H1 (cell line): ENCODE data around the gene USP20. TPM values are rescaled to one million over a fixed set of nuclear protein-coding genes. Genes with fewer than 3 reads are reported as not detected.

Source experiments
- CTCF ChIA-PET: fragments of 300-600 bp; sonication (Branson Sonifier 250); formaldehyde crosslinking; loops from one replicate; lab custom pipeline; 2021; ENCODE audit not compliant: partially characterized antibody; lab: Charles Lee
- POLR2A ChIA-PET: fragments of 300-600 bp; sonication (Branson Sonifier 250); formaldehyde crosslinking; loops from one replicate; lab custom pipeline; 2021; ENCODE audit warnings: inconsistent platforms; ENCODE audit not compliant: partially characterized antibody; lab: Charles Lee
- DNase-seq, 2 experiments: peaks; one replicate each; pipeline versions ENCODE4 v3.0.0 to v3.0.0-alpha.2; 2010 to 2022; ENCODE audit warnings: low spot score in 2 of 2, low read depth in 1 of 2, mixed read lengths in 1 of 2
- FAIRE-seq: peaks from 2 replicates; lab custom pipeline; 2011; peaks lifted over from hg19 to GRCh38; lab: Jason Lieb, UNC
- H2AFZ ChIP-seq: 2 replicates; pipeline ENCODE4 v1.8.1; 2012; ENCODE audit warnings: low read length, inconsistent platforms
- H2AK5ac ChIP-seq: 2 replicates; pipeline ENCODE4 v1.6.1; 2013; ENCODE audit warnings: low read depth, low read length
- H2BK120ac ChIP-seq: replicated peaks from 2 replicates; pipeline ENCODE3; 2013; ENCODE audit warnings: low read depth, low read length, inconsistent platforms
- H2BK12ac ChIP-seq: 2 replicates; pipeline ENCODE4 v1.6.1; 2013; ENCODE audit warnings: low read depth, low read length
- H2BK15ac ChIP-seq: 2 replicates; pipeline ENCODE4 v1.6.1; 2013; ENCODE audit warnings: low read length
- H2BK20ac ChIP-seq: 2 replicates; pipeline ENCODE4 v1.6.1; 2013; ENCODE audit warnings: low read length
- H2BK5ac ChIP-seq: 2 replicates; pipeline ENCODE4 v1.6.1; 2013; ENCODE audit warnings: low read depth, low read length
- H3K14ac ChIP-seq: 2 replicates; pipeline ENCODE4 v1.6.1; 2013; ENCODE audit warnings: inconsistent platforms; ENCODE audit not compliant: insufficient read length
- H3K18ac ChIP-seq: 2 replicates; pipeline ENCODE4 v1.6.1; 2013; ENCODE audit warnings: low read length; ENCODE audit errors: extremely low read depth
- H3K23ac ChIP-seq: 2 replicates; pipeline ENCODE4 v1.6.1; 2013; ENCODE audit warnings: inconsistent platforms; ENCODE audit not compliant: insufficient read length
- H3K23me2 ChIP-seq: 2 replicates; pipeline ENCODE4 v1.6.1; 2013; ENCODE audit warnings: low read depth, low read length
- H3K27ac ChIP-seq: 2 replicates; pipeline ENCODE4 v1.6.1; 2011; ENCODE audit warnings: low read depth, low read length, inconsistent platforms
- H3K27me3 ChIP-seq, 4 experiments: replicated peaks in 1 of 4; 1 replicate in 1 of 4; 2 replicates in 3 of 4; pipeline versions ENCODE4 v1.6.1 to v1.8.1; 2011 to 2013; ENCODE audit warnings: low read length in 3 of 4, mild to moderate bottlenecking in 3 of 4, inconsistent platforms in 2 of 4, mixed read lengths in 2 of 4, moderate library complexity in 1 of 4; ENCODE audit not compliant: control insufficient read depth in 3 of 4, insufficient read depth in 3 of 4; ENCODE audit errors: extremely low read depth in 1 of 4
- H3K36me3 ChIP-seq, 4 experiments: 2 replicates each; pipeline versions ENCODE4 v1.6.1 to v1.8.1; 2011 to 2013; ENCODE audit warnings: mild to moderate bottlenecking in 4 of 4, low read length in 3 of 4, moderate library complexity in 2 of 4, control low read depth in 1 of 4, inconsistent platforms in 1 of 4; ENCODE audit not compliant: insufficient read depth in 4 of 4, control insufficient read depth in 2 of 4
- H3K4ac ChIP-seq: replicated peaks from 2 replicates; pipeline ENCODE3; 2013; ENCODE audit warnings: low read length, low read depth, mixed read lengths, inconsistent platforms; ENCODE audit not compliant: insufficient read length
- H3K4me1 ChIP-seq, 4 experiments: replicated peaks in 1 of 4; 1 replicate in 1 of 4; 2 replicates in 3 of 4; pipeline versions ENCODE4 v1.6.1 to v1.8.1; 2011 to 2013; ENCODE audit warnings: low read length in 3 of 4, inconsistent platforms in 2 of 4, mixed read lengths in 1 of 4; ENCODE audit not compliant: insufficient read depth in 4 of 4, control insufficient read depth in 3 of 4
- H3K4me2 ChIP-seq, 2 experiments: 2 replicates each; pipeline versions ENCODE4 v1.6.1 to v1.8.1; 2011 to 2013; ENCODE audit warnings: low read depth in 2 of 2, low read length in 2 of 2, control low read depth in 1 of 2, inconsistent platforms in 1 of 2, mild to moderate bottlenecking in 1 of 2; ENCODE audit not compliant: insufficient read depth in 1 of 2
- H3K4me3 ChIP-seq, 4 experiments: fragments of 200-600, 300-600 bp in 1 of 4; sonication (generic), shearing (Covaris generic), sonication (Bioruptor Twin) in 1 of 4; 2 replicates each; pipeline versions ENCODE4 v1.5.1 to v1.8.1; 2011 to 2016; ENCODE audit warnings: low read length in 4 of 4, low read depth in 3 of 4, control low read depth in 2 of 4, inconsistent platforms in 2 of 4, mild to moderate bottlenecking in 2 of 4, mixed read lengths in 1 of 4, moderate library complexity in 1 of 4; ENCODE audit not compliant: insufficient read depth in 2 of 4; ENCODE audit errors: extremely low read depth in 1 of 4
- H3K56ac ChIP-seq: replicated peaks from 2 replicates; pipeline ENCODE3; 2013; ENCODE audit warnings: low read depth, mild to moderate bottlenecking, mixed read lengths, low read length, inconsistent platforms; ENCODE audit not compliant: insufficient read length
- H3K79me1 ChIP-seq: 2 replicates; pipeline ENCODE4 v1.6.1; 2013; ENCODE audit warnings: low read depth, low read length, control low read depth
- H3K79me2 ChIP-seq, 2 experiments: 2 replicates each; pipeline versions ENCODE4 v1.6.1 to v1.8.1; 2012 to 2013; ENCODE audit warnings: low read length in 2 of 2, mild to moderate bottlenecking in 2 of 2, inconsistent platforms in 1 of 2; ENCODE audit not compliant: insufficient read depth in 2 of 2, control insufficient read depth in 1 of 2
- H3K9ac ChIP-seq, 4 experiments: replicated peaks in 1 of 4; 1 replicate in 1 of 4; 2 replicates in 3 of 4; pipeline versions ENCODE4 v1.6.1 to v1.8.1; 2011 to 2013; ENCODE audit warnings: low read depth in 3 of 4, low read length in 3 of 4, control low read depth in 2 of 4, mild to moderate bottlenecking in 2 of 4, moderate library complexity in 2 of 4, inconsistent platforms in 1 of 4; ENCODE audit errors: extremely low read depth in 1 of 4
- H3K9me3 ChIP-seq, 2 experiments: 2 replicates each; pipeline versions ENCODE4 v1.6.1 to v1.8.1; 2012 to 2013; ENCODE audit warnings: mild to moderate bottlenecking in 2 of 2, moderate library complexity in 2 of 2, control low read depth in 1 of 2, inconsistent platforms in 1 of 2, low read depth in 1 of 2, low read length in 1 of 2, mixed read lengths in 1 of 2; ENCODE audit not compliant: insufficient read depth in 2 of 2
- H4K20me1 ChIP-seq, 2 experiments: replicated peaks in 1 of 2; 2 replicates each; pipeline versions ENCODE3 to v1.8.1; 2011 to 2013; ENCODE audit warnings: inconsistent platforms in 2 of 2, low read length in 2 of 2, mild to moderate bottlenecking in 1 of 2; ENCODE audit not compliant: insufficient read depth in 2 of 2, control insufficient read depth in 1 of 2
- H4K5ac ChIP-seq: 2 replicates; pipeline ENCODE4 v1.6.1; 2013; ENCODE audit warnings: low read length, low read depth, mixed read lengths, inconsistent platforms; ENCODE audit not compliant: insufficient read length
- H4K8ac ChIP-seq: 2 replicates; pipeline ENCODE4 v1.8.0; 2013; ENCODE audit warnings: mild to moderate bottlenecking, moderate library complexity, low read length, inconsistent platforms; ENCODE audit not compliant: insufficient read depth; ENCODE audit errors: extremely low read depth
- H4K91ac ChIP-seq: replicated peaks from 2 replicates; pipeline ENCODE3; 2013; ENCODE audit warnings: low read length, mixed read lengths, inconsistent platforms; ENCODE audit not compliant: insufficient read length
- ATF3 ChIP-seq: IDR thresholded peaks from 2 replicates; pipeline ENCODE4 v1.6.1; 2011; ENCODE audit warnings: low read depth, mild to moderate bottlenecking, low read length; ENCODE audit not compliant: insufficient read depth
- BCL11A ChIP-seq, 2 experiments: IDR thresholded peaks; one replicate each; pipeline ENCODE4 v1.6.1; 2011; ENCODE audit warnings: low read depth in 2 of 2, low read length in 2 of 2, mild to moderate bottlenecking in 2 of 2
- FOSL1 ChIP-seq: IDR thresholded peaks from 2 replicates; pipeline ENCODE4 v1.6.1; 2011; ENCODE audit warnings: mild to moderate bottlenecking, low read depth, low read length, moderate library complexity; ENCODE audit not compliant: insufficient read depth
- GTF2F1 ChIP-seq: IDR thresholded peaks from 2 replicates; pipeline ENCODE4 v1.6.1; 2012; ENCODE audit warnings: low read depth, low read length, improper control_type of control experiment, borderline replicate concordance
- HDAC2 ChIP-seq, 2 experiments: fragments of 300-600 bp in 1 of 2; sonication (generic) in 1 of 2; IDR thresholded peaks; 2 replicates each; pipeline ENCODE4 v1.6.1; 2011 to 2012; ENCODE audit warnings: low read depth in 2 of 2, low read length in 2 of 2, mild to moderate bottlenecking in 2 of 2, moderate library complexity in 2 of 2, borderline replicate concordance in 1 of 2, inconsistent platforms in 1 of 2
- JUN ChIP-seq: IDR thresholded peaks from 2 replicates; pipeline ENCODE4 v1.6.1; 2011; ENCODE audit warnings: low read depth, mild to moderate bottlenecking, improper control_type of control experiment, low read length
- MAFK ChIP-seq: IDR thresholded peaks from 2 replicates; pipeline ENCODE4 v1.6.1; 2012; ENCODE audit warnings: low read depth, mild to moderate bottlenecking, improper control_type of control experiment, low read length
- SAP30 ChIP-seq: fragments of 300-600 bp; sonication (generic); IDR thresholded peaks from 2 replicates; pipeline ENCODE4 v1.7.1; 2012; ENCODE audit warnings: low read length, moderate library complexity, mild to moderate bottlenecking, inconsistent platforms; ENCODE audit not compliant: insufficient read depth, insufficient replicate concordance
- SP1 ChIP-seq: IDR thresholded peaks from 2 replicates; pipeline ENCODE4 v1.6.1; 2011; ENCODE audit warnings: low read depth, low read length
- TBP ChIP-seq: IDR thresholded peaks from 2 replicates; pipeline ENCODE4 v1.6.1; 2011; ENCODE audit warnings: low read depth, low read length, improper control_type of control experiment
- YY1 ChIP-seq: IDR thresholded peaks from 2 replicates; pipeline ENCODE4 v1.6.1; 2011; ENCODE audit warnings: low read depth, mild to moderate bottlenecking, low read length
- WGBS, 2 experiments: shearing (Covaris generic) in 1 of 2; methylation state at CpG; one replicate each; pipeline versions ENCODE4 v1.1.6 to v1.1.7; 2013 to 2015; ENCODE audit warnings: low lambda C conversion rate in 2 of 2, mixed read lengths in 2 of 2, inconsistent platforms in 1 of 2, low coverage in 1 of 2, missing lambda C conversion rate in 1 of 2; ENCODE audit not compliant: insufficient replicate concordance in 2 of 2, insufficient coverage in 1 of 2, insufficient read length in 1 of 2; ENCODE audit errors: extremely low coverage in 1 of 2, missing lambda C conversion rate in 1 of 2; 5-methylcytosine and 5-hydroxymethylcytosine counted together
- polyA plus RNA-seq, 7 experiments: library from polyadenylated mRNA; depleted of rRNA in 3 of 7; stranded (reverse) in 5 of 7; unstranded in 2 of 7; fragments of >200 nt in 5 of 7; fragments of 200-250 nt in 2 of 7; gene quantifications; 1 replicate in 5 of 7; 2 replicates in 1 of 7; 4 replicates in 1 of 7; pipeline versions ENCODE4 v1.2.1 to v1.2.3, GENCODE V29; 2011 to 2013; ENCODE audit warnings: missing spikeins in 2 of 7, mixed read lengths in 2 of 7
- total RNA-seq: library from RNA; stranded (reverse); fragmentation: NEBNext Ultra II Directional; extraction: Animal tissue kit (Norgen Biotek cat#: 25700); gene quantifications from 2 replicates; pipeline ENCODE4 v1.2.1, GENCODE V29; 2021
- TF ChIP-seq, protein P1 (sequence below): IDR thresholded peaks from 2 replicates; pipeline ENCODE4 v1.6.1; 2012; ENCODE audit warnings: low read length, inconsistent platforms

Gene USP20
- total and polyA plus RNA-seq, 2 of the 8 experiments (the other 6 are each of a cell fraction or from before 2014, with no cell fraction given) = 13.4 to 23.0 TPM

- Histone ChIP-seq H4K8ac (no peak overlapping the region), H2AFZ (no peak overlapping the region), H3K79me1 (no peaks in the 10 kb centered on the region; the same call in 1 of the 2 replicates), H2AK5ac (no peak overlapping the region), H3K4me2 (no peak overlapping the region), H2BK15ac (no peak overlapping the region), H3K9ac (no peak overlapping the region), H3K14ac (no peak overlapping the region), H3K27me3 (no peaks in the 10 kb centered on the region), H2BK20ac (no peak overlapping the region), H2BK5ac (no peak overlapping the region), H3K9me3 (no peaks in the 10 kb centered on the region), H4K20me1 (peaks cover 2% of the 10 kb centered on the region in 2 experiments), H3K23ac (no peak overlapping the region), H3K4ac (no peak overlapping the region), H3K23me2 (no peaks in the 10 kb centered on the region), H3K27ac (no peak overlapping the region), H3K4me1 (no peaks in the 10 kb centered on the region), H2BK12ac (no peak overlapping the region), H3K36me3 (peaks cover 0 to 9% (median 1%) of the 10 kb centered on the region in 4 experiments; a peak in 2 of 8 replicates), H4K5ac (no peak overlapping the region), H3K79me2 (no peaks in the 10 kb centered on the region), H4K91ac (no peak overlapping the region), H3K18ac (no peak overlapping the region), H3K4me3 (no peak overlapping the region), H2BK120ac (no peak overlapping the region), H3K56ac (no peak overlapping the region)
- DNase-seq (no peak), FAIRE-seq (no peak)
- 81% methylated on average over 5 of the region's 5 CpGs; no CpG with 5 or more reads in 1 of the 2 experiments for WGBS, 2 experiments
- ChIA-PET CTCF (interaction anchor here (0.7 to 1.5 kb wide), 5 partner anchors 10 to 817 kb away, joined by 3 to 6 read pairs (median 3); no protein-coding TSS in a partner anchor), POLR2A (no interaction called here)
- TF ChIP-seq YY1 (no peak), FOSL1 (no peak), GTF2F1 (no peak), SP1 (no peak), HDAC2 (IDR thresholded peaks at IDR 0.05; ENCODE audit: borderline replicate concordance in 1 of 2, low read depth in 2 of 2, low read length in 2 of 2) (no peak), SAP30 (no peak), TBP (no peak), MAFK (no peak), ATF3 (no peak), BCL11A (IDR thresholded peaks at IDR 0.05; ENCODE audit: low read depth in 2 of 2, low read length in 2 of 2) (no peak), JUN (no peak)
- TF ChIP-seq, protein P1, sequence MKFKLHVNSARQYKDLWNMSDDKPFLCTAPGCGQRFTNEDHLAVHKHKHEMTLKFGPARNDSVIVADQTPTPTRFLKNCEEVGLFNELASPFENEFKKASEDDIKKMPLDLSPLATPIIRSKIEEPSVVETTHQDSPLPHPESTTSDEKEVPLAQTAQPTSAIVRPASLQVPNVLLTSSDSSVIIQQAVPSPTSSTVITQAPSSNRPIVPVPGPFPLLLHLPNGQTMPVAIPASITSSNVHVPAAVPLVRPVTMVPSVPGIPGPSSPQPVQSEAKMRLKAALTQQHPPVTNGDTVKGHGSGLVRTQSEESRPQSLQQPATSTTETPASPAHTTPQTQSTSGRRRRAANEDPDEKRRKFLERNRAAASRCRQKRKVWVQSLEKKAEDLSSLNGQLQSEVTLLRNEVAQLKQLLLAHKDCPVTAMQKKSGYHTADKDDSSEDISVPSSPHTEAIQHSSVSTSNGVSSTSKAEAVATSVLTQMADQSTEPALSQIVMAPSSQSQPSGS = no peak
Measured at GRCh38 chr9:129851821-129852220, 16.6 kb downstream of the USP20 start.
